ENCODE results near the gene OSBPL6.
"Not testable (repeated sequence)": the region's sequence is repeated elsewhere in the genome, so short reads cannot be mapped to it uniquely, and the experiment has no call there.

OSBPL6 gene

GRCh38 chr2:178333851-178334250 is 139.5 kb downstream of the OSBPL6 start:
- DNase-seq (ENCODE audit: low read depth in 1 of 2, low spot score in 1 of 2): no peak

GRCh38 chr2:178335230-178335629 is 140.9 kb downstream of the OSBPL6 start:
- no peak for DNase-seq (ENCODE audit: low read depth in 1 of 2, low spot score in 1 of 2)

- no peak for DNase-seq (ENCODE audit: low read depth in 1 of 2, low spot score in 1 of 2)
Observed at GRCh38 chr2:178344121-178344520, 149.8 kb downstream of the OSBPL6 start.

- no peak for DNase-seq (ENCODE audit: low read depth in 1 of 2, low spot score in 1 of 2)
Observed at GRCh38 chr2:178345951-178346350, 151.6 kb downstream of the OSBPL6 start.

- no peak for DNase-seq (ENCODE audit: low read depth in 1 of 2, low spot score in 1 of 2)
Observed at GRCh38 chr2:178350051-178350450, 155.7 kb downstream of the OSBPL6 start.

GRCh38 chr2:178357704-178358103 is 163.4 kb downstream of the OSBPL6 start:
- not testable (repeated sequence) for DNase-seq (ENCODE audit: low read depth in 1 of 2, low spot score in 1 of 2)

- no peak for DNase-seq (ENCODE audit: low read depth in 1 of 2, low spot score in 1 of 2)
Observed at GRCh38 chr2:178359192-178359912, 165.0 kb downstream of the OSBPL6 start.

- DNase-seq (ENCODE audit: low read depth in 1 of 2, low spot score in 1 of 2): no peak
Observed at GRCh38 chr2:178361588-178361987, 167.3 kb downstream of the OSBPL6 start.

GRCh38 chr2:178363252-178363651 is 168.9 kb downstream of the OSBPL6 start:
- DNase-seq (ENCODE audit: low read depth in 1 of 2, low spot score in 1 of 2): no peak

GRCh38 chr2:178365116-178365515 is 170.8 kb downstream of the OSBPL6 start:
- no peak for DNase-seq (ENCODE audit: low read depth in 1 of 2, low spot score in 1 of 2)

- no peak for DNase-seq (ENCODE audit: low read depth in 1 of 2, low spot score in 1 of 2)
Observed at GRCh38 chr2:178366412-178366811, 172.1 kb downstream of the OSBPL6 start.

GRCh38 chr2:178367344-178367743 is 173.0 kb downstream of the OSBPL6 start:
- no peak for DNase-seq (ENCODE audit: low read depth in 1 of 2, low spot score in 1 of 2)

- DNase-seq (ENCODE audit: low read depth in 1 of 2, low spot score in 1 of 2): no peak
Observed at GRCh38 chr2:178374865-178375264, 180.6 kb downstream of the OSBPL6 start.

- no peak for DNase-seq (ENCODE audit: low read depth in 1 of 2, low spot score in 1 of 2)
Observed at GRCh38 chr2:178377046-178377445, 182.7 kb downstream of the OSBPL6 start.

GRCh38 chr2:178379162-178380004 is 185.1 kb downstream of the OSBPL6 start:
- no peak for DNase-seq (ENCODE audit: low read depth in 1 of 2, low spot score in 1 of 2)

- no peak for DNase-seq (ENCODE audit: low read depth in 1 of 2, low spot score in 1 of 2)
Observed at GRCh38 chr2:178380763-178381162, 186.5 kb downstream of the OSBPL6 start.

- no peak for DNase-seq (ENCODE audit: low read depth in 1 of 2, low spot score in 1 of 2)
Observed at GRCh38 chr2:178383718-178384117, 189.4 kb downstream of the OSBPL6 start.

- DNase-seq (ENCODE audit: low read depth in 1 of 2, low spot score in 1 of 2): no peak
Observed at GRCh38 chr2:178385595-178386148, 191.4 kb downstream of the OSBPL6 start.

- DNase-seq (ENCODE audit: low read depth in 1 of 2, low spot score in 1 of 2): no peak
Observed at GRCh38 chr2:178386986-178387597, 192.8 kb downstream of the OSBPL6 start.

- no peak for DNase-seq (ENCODE audit: low read depth in 1 of 2, low spot score in 1 of 2)
Observed at GRCh38 chr2:178388287-178388686, 194.0 kb downstream of the OSBPL6 start.

GRCh38 chr2:178391701-178392100 is 197.4 kb downstream of the OSBPL6 start:
- no peak for DNase-seq (ENCODE audit: low read depth in 1 of 2, low spot score in 1 of 2)

- no peak for DNase-seq (ENCODE audit: low read depth in 1 of 2, low spot score in 1 of 2)
Observed at GRCh38 chr2:178392215-178392614, 197.9 kb downstream of the OSBPL6 start.

All from activated CD4-positive, alpha-beta T cell treated with anti-CD3 and anti-CD28 coated beads, Interleukin-2, amount 50 U/mL, for 24 hours (primary cell).